Measurements from ENCODE around the gene MYH3.
A peak's percentile ranks its signal among the peaks of the same experiment; 100 is the strongest.

- TF ChIP-seq CTCF (IDR thresholded peaks at IDR 0.05) (peak in 1 of 3 donors; percentile 50), POLR2A (IDR thresholded peaks at IDR 0.05) (no peak)
These were observed 10.6 kb downstream of the MYH3 start for GRCh38 chr17:10646392-10646990.

All from lower leg skin (tissue), 3 donors.